Central memory CD8-positive, alpha-beta T cell (primary cell): Measurements from ENCODE around the gene C6orf163.

Source experiments
- ATAC-seq: fragments of 150-1000 bp; cut with Tn5 transposase; replicated peaks from 2 replicates; pipeline ENCODE4 v1.10.0; 2022; ENCODE audit warnings: mild to moderate bottlenecking, moderate FRiP score, moderate number of reproducible peaks; ENCODE audit not compliant: poor library complexity, severe bottlenecking; ENCODE audit errors: extremely low read depth
- DNase-seq, 2 donors: peaks; one replicate each; pipeline ENCODE4 v3.0.0; 2021; ENCODE audit warnings: low spot score in 2 of 2
- H3K27ac Mint-ChIP-seq: one replicate; pipeline ENCODE4 v1.8.0; 2022; ENCODE audit warnings: low read depth, mild to moderate bottlenecking, moderate library complexity, mixed read lengths
- H3K27me3 Mint-ChIP-seq: one replicate; pipeline ENCODE4 v1.8.0; 2022; ENCODE audit warnings: mixed read lengths
- H3K36me3 Mint-ChIP-seq: one replicate; pipeline ENCODE4 v1.8.0; 2022; ENCODE audit warnings: mild to moderate bottlenecking, moderate library complexity, mixed read lengths; ENCODE audit not compliant: insufficient read depth
- H3K4me1 Mint-ChIP-seq: one replicate; pipeline ENCODE4 v1.8.0; 2022; ENCODE audit warnings: mixed read lengths
- H3K4me3 Mint-ChIP-seq: one replicate; pipeline ENCODE4 v1.8.0; 2022; ENCODE audit warnings: mild to moderate bottlenecking, moderate library complexity, mixed read lengths
- H3K9me3 Mint-ChIP-seq: one replicate; pipeline ENCODE4 v1.8.0; 2022; ENCODE audit warnings: mixed read lengths

C6orf163 gene

DNA sequence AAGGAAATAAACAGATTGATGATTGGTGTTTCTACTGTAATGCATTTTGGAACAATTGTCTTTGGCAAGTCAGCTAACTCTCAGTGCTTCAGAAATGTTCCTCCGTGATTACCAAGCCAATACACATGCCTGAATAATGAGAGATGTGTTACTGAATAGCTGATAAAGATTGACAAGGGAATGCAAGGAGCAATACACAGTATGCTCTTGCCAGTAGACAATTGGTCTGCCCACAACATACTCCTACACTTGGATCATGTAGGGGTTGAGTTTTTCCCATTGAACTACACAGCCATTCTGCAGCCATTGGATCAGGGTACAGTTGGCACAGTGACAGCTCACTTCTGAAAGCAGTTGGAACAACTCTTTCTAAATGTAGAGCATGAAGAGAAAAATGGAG lies 9.9 kb upstream of the C6orf163 start:
- DNase-seq, result no peak
- ATAC-seq, result no peak
- Mint-ChIP-seq H3K27me3 (no peaks in the 10 kb centered on the region), H3K36me3 (peaks cover 3% of the 10 kb centered on the region), H3K4me3 (no peak overlapping the region), H3K9me3 (peaks cover 7% of the 10 kb centered on the region), H3K27ac (no peak overlapping the region), H3K4me1 (peaks cover 23% of the 10 kb centered on the region)

DNA sequence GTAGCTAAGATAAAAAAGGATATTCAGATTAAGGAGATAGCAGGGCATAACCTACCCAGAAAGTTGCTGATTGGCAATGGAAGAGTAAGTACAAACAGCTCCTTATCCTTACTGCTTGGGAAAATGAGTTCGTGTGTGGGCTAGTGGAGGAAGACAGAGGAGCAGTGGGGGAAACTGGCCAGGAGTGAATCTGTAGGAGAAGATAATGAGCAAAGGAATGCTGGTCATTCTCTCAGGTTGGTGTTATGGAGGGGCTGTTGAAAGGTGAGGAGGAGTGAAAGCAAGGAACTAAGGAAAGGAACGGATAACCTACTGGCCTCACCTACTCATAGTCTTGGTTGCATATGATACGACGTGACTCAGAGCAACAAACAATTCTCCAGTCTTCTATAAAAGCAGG lies 8.2 kb upstream of the C6orf163 start:
- no peak overlapping the region for H3K4me3 Mint-ChIP-seq
- no peak for ATAC-seq
- H3K36me3 Mint-ChIP-seq, result peaks cover 3% of the 10 kb centered on the region
- DNase-seq, result no peak
- no peak overlapping the region for H3K27ac Mint-ChIP-seq
- no peaks in the 10 kb centered on the region for H3K27me3 Mint-ChIP-seq
- peaks cover 7% of the 10 kb centered on the region for H3K9me3 Mint-ChIP-seq
- H3K4me1 Mint-ChIP-seq, result peaks cover 22% of the 10 kb centered on the region

DNA sequence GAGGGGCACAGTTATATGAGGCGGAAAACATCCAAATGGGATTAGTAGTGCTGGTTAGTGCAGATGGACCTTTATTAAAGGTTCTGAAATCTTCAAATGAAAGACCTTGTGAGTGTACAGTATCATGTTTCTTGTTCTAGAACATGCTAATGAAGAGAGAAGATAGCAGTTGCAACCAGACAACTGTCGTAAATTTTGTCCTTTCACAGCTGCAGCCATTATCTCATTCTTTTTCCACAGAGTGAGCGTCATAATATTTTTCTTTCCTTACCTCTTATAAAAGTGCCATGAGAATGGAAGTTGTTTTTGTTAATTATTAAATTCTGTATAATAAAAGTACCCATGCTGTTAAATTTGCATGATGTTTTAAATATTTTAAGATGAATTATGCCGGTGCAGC lies 4.4 kb upstream of the C6orf163 start:
- Mint-ChIP-seq H3K36me3 (peaks cover 2% of the 10 kb centered on the region), H3K4me1 (peaks cover 6% of the 10 kb centered on the region), H3K9me3 (no peaks in the 10 kb centered on the region), H3K27ac (no peak overlapping the region), H3K4me3 (no peak overlapping the region), H3K27me3 (no peaks in the 10 kb centered on the region)
- DNase-seq (no peak), ATAC-seq (no peak)

- peaks cover 3% of the 10 kb centered on the region for H3K4me1 Mint-ChIP-seq
- no peak overlapping the region for H3K4me3 Mint-ChIP-seq
- H3K36me3 Mint-ChIP-seq, result peaks cover 2% of the 10 kb centered on the region
- no peaks in the 10 kb centered on the region for H3K9me3 Mint-ChIP-seq
- DNase-seq (no peak), ATAC-seq (no peak)
- H3K27ac Mint-ChIP-seq, result no peak overlapping the region
- no peaks in the 10 kb centered on the region for H3K27me3 Mint-ChIP-seq
These were observed 3.5 kb upstream of the C6orf163 start for GRCh38 chr6:87341158-87341557.

DNA sequence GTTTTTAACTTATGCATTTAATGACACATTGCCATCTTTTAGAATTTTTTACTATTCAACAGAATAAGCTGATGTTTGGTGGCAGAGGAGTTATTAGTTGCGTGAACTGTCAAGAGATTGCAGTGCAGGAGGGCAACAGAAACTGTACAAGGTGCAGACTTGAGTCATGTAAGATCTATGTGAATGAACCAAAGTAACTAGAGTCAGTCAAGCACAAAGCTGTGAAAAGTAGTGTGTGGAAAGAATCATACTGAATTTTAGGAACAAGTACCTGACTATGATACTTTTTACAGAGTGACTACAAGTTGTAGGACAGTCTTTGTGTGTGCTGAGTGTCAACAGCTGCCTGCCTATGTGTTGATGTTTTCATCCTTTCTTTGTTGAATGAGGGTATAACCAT lies 2.7 kb upstream of the C6orf163 start:
- ATAC-seq (no peak), DNase-seq (no peak)
- Mint-ChIP-seq H3K27me3 (no peaks in the 10 kb centered on the region), H3K4me1 (no peaks in the 10 kb centered on the region), H3K27ac (no peak overlapping the region), H3K4me3 (no peak overlapping the region), H3K9me3 (no peaks in the 10 kb centered on the region), H3K36me3 (peaks cover 2% of the 10 kb centered on the region)

DNA sequence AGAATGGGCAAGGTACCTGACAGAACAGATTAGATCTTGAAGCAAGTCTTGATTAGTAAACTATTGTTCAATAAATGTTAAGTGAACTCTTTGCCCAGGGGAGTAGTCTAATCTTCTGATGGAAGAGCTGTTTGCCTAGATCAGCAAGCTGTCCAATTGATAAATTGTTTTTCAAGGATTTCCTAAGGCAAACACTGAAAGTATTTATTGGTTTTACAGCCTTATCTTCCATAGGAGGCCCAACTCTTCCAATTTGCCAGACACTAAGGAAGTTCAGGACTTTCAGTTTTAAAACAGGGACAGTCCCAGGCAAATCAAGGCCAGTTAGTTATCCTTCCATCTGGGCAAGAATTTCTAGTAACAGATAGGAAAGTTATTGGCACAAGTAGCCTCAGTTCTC lies 1.8 kb upstream of the C6orf163 start:
- no peak for DNase-seq
- H3K27me3 Mint-ChIP-seq, result no peaks in the 10 kb centered on the region
- H3K4me1 Mint-ChIP-seq, result no peaks in the 10 kb centered on the region
- no peaks in the 10 kb centered on the region for H3K9me3 Mint-ChIP-seq
- no peak for ATAC-seq
- peaks cover 2% of the 10 kb centered on the region for H3K36me3 Mint-ChIP-seq
- no peak overlapping the region for H3K4me3 Mint-ChIP-seq
- no peak overlapping the region for H3K27ac Mint-ChIP-seq

DNA sequence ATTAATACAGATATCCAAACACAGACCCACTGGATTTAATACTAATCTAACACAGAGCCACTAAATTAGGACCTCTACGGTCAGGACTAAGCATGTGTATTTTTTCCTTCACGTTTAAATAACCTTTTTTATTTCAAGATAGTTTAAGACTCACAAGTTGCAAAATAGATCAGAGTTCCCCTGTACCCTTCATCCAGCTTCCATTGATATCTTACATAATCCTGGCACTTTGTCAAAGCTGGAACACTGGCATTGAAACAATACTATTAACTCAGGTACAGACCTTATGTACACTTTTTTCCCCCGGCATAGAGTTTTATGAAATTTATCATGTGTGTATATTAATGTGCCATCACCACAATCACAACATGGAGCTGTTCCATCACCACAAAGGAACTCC lies 2.1 kb downstream of the C6orf163 start:
- no peaks in the 10 kb centered on the region for H3K4me1 Mint-ChIP-seq

GRCh38 chr6:87349896-87350295 lies 5.3 kb downstream of the C6orf163 start:
- DNase-seq, result no peak
- H3K27me3 Mint-ChIP-seq, result no peaks in the 10 kb centered on the region
- no peaks in the 10 kb centered on the region for H3K36me3 Mint-ChIP-seq
- no peaks in the 10 kb centered on the region for H3K9me3 Mint-ChIP-seq
- no peak overlapping the region for H3K4me3 Mint-ChIP-seq
- no peak overlapping the region for H3K27ac Mint-ChIP-seq
- no peaks in the 10 kb centered on the region for H3K4me1 Mint-ChIP-seq
- ATAC-seq, result no peak

More for the DNA sequence above, 2.1 kb downstream of the C6orf163 start:
- DNase-seq (no peak), ATAC-seq (no peak)
- Mint-ChIP-seq H3K4me3 (no peak overlapping the region), H3K36me3 (peaks cover 2% of the 10 kb centered on the region), H3K27ac (no peak overlapping the region), H3K27me3 (no peaks in the 10 kb centered on the region), H3K9me3 (no peaks in the 10 kb centered on the region)

DNA sequence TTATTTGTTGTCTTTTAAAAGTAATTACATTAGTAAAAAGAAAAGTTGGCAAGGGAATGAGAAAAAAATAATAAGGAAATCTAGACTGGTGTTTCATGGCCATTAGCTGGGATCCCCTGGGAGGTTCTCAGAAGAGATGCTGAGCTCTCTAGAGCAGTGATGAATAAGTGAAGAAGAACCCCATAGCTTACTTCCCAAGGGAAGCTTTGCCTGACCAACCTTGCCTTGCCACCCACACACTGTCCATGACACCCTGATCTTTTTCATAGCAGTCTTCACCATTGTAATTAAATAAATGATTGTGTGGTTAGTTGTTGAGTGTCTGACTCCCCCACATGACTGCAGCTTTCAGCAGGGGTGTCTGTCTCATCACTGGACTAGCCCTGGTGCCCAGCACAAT lies 5.9 kb downstream of the C6orf163 start:
- no peaks in the 10 kb centered on the region for H3K9me3 Mint-ChIP-seq
- no peaks in the 10 kb centered on the region for H3K36me3 Mint-ChIP-seq
- H3K4me3 Mint-ChIP-seq, result no peak overlapping the region
- no peak overlapping the region for H3K27ac Mint-ChIP-seq
- H3K27me3 Mint-ChIP-seq, result no peaks in the 10 kb centered on the region
- H3K4me1 Mint-ChIP-seq, result no peaks in the 10 kb centered on the region
- no peak for ATAC-seq
- no peak for DNase-seq

- H3K36me3 Mint-ChIP-seq, result no peaks in the 10 kb centered on the region
- H3K27ac Mint-ChIP-seq, result no peak overlapping the region
- DNase-seq (no peak), ATAC-seq (no peak)
- H3K27me3 Mint-ChIP-seq, result no peaks in the 10 kb centered on the region
- no peak overlapping the region for H3K4me3 Mint-ChIP-seq
- no peaks in the 10 kb centered on the region for H3K9me3 Mint-ChIP-seq
- H3K4me1 Mint-ChIP-seq, result no peaks in the 10 kb centered on the region
These were observed 7.0 kb downstream of the C6orf163 start for GRCh38 chr6:87351583-87351982.

GRCh38 chr6:87356181-87356580 lies 11.6 kb downstream of the C6orf163 start:
- H3K27me3 Mint-ChIP-seq, result no peaks in the 10 kb centered on the region
- DNase-seq (no peak), ATAC-seq (no peak)
- no peak overlapping the region for H3K4me3 Mint-ChIP-seq
- no peaks in the 10 kb centered on the region for H3K4me1 Mint-ChIP-seq
- H3K27ac Mint-ChIP-seq, result no peak overlapping the region
- H3K9me3 Mint-ChIP-seq, result no peaks in the 10 kb centered on the region
- no peaks in the 10 kb centered on the region for H3K36me3 Mint-ChIP-seq

- Mint-ChIP-seq H3K36me3 (no peaks in the 10 kb centered on the region), H3K4me3 (no peak overlapping the region), H3K9me3 (no peaks in the 10 kb centered on the region), H3K27me3 (no peaks in the 10 kb centered on the region), H3K27ac (no peak overlapping the region), H3K4me1 (no peaks in the 10 kb centered on the region)
- ATAC-seq (no peak), DNase-seq (no peak)
These were observed 13.0 kb downstream of the C6orf163 start for GRCh38 chr6:87357479-87358196.

DNA sequence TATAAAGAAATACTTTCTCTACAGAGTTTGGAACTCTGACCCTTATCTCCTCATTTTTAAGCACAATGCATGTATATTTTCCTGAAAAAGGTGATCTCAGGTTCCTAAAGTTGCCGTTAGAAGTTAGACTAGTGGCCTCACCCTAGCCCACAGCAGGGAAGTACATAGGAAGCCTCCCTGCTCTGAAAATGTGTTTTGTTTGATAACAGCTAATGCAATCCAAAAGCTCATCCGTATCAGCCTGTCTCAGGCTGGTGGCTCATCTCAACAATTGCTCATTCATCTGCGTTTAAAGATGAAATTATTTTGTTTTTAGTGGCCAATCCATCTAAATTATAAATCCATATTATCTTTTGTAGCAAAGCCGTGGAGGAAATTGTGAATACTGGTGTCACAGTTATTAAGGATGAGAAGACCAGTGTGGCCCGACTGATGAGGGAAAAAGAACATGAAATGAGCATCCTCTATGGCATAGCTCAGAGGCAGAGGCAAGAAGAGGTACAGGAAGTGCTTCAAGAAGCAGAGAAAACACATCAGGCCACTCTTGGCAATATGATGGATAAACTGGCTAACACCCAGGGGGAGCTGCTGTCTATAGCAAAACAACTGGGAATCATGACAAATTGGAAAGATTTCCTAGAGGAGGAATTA lies 20.1 kb downstream of the C6orf163 start:
- Mint-ChIP-seq H3K36me3 (no peaks in the 10 kb centered on the region), H3K27me3 (no peaks in the 10 kb centered on the region), H3K4me3 (no peak overlapping the region), H3K9me3 (peaks cover 2% of the 10 kb centered on the region), H3K27ac (no peak overlapping the region), H3K4me1 (no peaks in the 10 kb centered on the region)
- ATAC-seq (no peak), DNase-seq (no peak)
